Colonic mucosa (tissue), 4 donors: ENCODE results near the gene COL24A1. TPM values are rescaled to one million over a fixed set of nuclear protein-coding genes. Genes with fewer than 3 reads are reported as not detected.

ENCODE experiments used
- DNase-seq: peaks from one replicate; pipeline ENCODE4 v3.0.0-alpha.2; 2020
- H3K27ac ChIP-seq: fragments of 200-600 bp; one replicate; pipeline ENCODE4 v1.8.0; 2021
- H3K27me3 ChIP-seq: fragments of 200-600 bp; one replicate; pipeline ENCODE4 v1.8.0; 2021
- H3K36me3 ChIP-seq: fragments of 200-600 bp; one replicate; pipeline ENCODE4 v1.8.0; 2021
- H3K4me1 ChIP-seq: fragments of 200-600 bp; one replicate; pipeline ENCODE4 v1.8.0; 2021; ENCODE audit warnings: mild to moderate bottlenecking
- H3K4me3 ChIP-seq: fragments of 200-600 bp; one replicate; pipeline ENCODE4 v1.8.0; 2021
- H3K9ac ChIP-seq, 2 donors: one replicate each; pipeline ENCODE4 v1.7.0; 2013; ENCODE audit warnings: control low read depth in 2 of 2, low read depth in 2 of 2, low read length in 2 of 2
- H3K9me3 ChIP-seq: fragments of 200-600 bp; one replicate; pipeline ENCODE4 v1.8.0; 2021
- intact Hi-C: fragments of 100-400 bp; cut with DNase I; formaldehyde crosslinking; loops from one replicate; pipeline ENCODE4 v1.14.1; 2022
- total RNA-seq, 2 donors: library from RNA; stranded (reverse); fragmentation: NEBNext Ultra II Directional in 1 of 2; extraction: Animal tissue kit (Norgen Biotek cat#: 25700) in 1 of 2; gene quantifications; one replicate each; pipeline ENCODE4 v1.2.1, GENCODE V29; 2021
- TF ChIP-seq, protein P1 (sequence below): fragments of 200-600 bp; IDR thresholded peaks from one replicate; pipeline ENCODE4 v1.8.0; 2022; ENCODE audit warnings: antibody characterized with exemption, mild to moderate bottlenecking
- donor health status: healthy.
- donor health status: DM: no; HTN: no; CAD: no.
- donor health status: DM: no; HTN: no; CAD: no.

Gene COL24A1
- total RNA-seq, 2 donors from 2014 or later, result 0.02 to 0.40 TPM

DNA sequence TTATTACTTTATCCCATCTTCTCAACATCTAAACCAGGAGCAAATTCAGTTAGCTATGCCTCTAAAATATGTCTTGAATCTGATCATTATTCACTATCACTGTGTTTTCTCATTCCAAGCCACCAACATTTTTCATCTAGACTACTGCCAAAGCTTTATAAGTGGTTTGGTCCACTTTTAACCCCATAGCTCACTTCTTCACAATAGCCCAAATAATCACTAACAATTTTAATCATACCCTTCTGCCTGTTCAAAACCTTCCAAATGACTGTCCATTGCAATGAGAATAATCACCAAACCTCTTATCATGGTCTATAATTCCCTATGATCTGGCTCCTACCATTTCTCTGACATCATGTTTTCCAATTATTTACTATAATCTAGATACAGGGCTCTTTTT, 298.6 kb downstream of the COL24A1 start:
- H3K9ac ChIP-seq, result no peak overlapping the region
- intact Hi-C loops, result no loop called here

DNA sequence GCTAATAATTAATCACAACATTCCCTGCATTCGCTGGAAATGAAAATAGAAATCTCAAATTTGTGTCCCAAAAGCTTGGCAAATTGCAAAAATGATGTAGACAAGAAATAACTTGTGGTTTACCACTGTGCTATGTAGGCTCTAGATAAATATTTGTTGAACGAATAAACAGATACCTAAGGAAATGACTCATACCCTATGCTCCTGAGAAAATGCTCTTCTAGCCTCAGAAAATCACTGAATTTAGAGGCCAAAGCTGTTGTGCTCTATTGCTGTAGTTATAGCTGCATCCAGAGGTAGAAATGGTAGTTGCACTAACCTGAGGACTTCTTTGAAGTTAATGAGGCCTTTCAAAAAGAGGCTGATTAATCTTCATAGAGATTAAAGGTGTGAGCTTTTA, 306.3 kb downstream of the COL24A1 start:
- Histone ChIP-seq H3K27ac (no peak overlapping the region), H3K4me1 (no peaks in the 10 kb centered on the region), H3K36me3 (no peaks in the 10 kb centered on the region), H3K9me3 (no peaks in the 10 kb centered on the region), H3K4me3 (no peak overlapping the region), H3K27me3 (no peaks in the 10 kb centered on the region), H3K9ac (no peak overlapping the region)
- intact Hi-C loops, result no loop called here
- TF ChIP-seq, protein P1, sequence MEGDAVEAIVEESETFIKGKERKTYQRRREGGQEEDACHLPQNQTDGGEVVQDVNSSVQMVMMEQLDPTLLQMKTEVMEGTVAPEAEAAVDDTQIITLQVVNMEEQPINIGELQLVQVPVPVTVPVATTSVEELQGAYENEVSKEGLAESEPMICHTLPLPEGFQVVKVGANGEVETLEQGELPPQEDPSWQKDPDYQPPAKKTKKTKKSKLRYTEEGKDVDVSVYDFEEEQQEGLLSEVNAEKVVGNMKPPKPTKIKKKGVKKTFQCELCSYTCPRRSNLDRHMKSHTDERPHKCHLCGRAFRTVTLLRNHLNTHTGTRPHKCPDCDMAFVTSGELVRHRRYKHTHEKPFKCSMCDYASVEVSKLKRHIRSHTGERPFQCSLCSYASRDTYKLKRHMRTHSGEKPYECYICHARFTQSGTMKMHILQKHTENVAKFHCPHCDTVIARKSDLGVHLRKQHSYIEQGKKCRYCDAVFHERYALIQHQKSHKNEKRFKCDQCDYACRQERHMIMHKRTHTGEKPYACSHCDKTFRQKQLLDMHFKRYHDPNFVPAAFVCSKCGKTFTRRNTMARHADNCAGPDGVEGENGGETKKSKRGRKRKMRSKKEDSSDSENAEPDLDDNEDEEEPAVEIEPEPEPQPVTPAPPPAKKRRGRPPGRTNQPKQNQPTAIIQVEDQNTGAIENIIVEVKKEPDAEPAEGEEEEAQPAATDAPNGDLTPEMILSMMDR, result no peak
- no peak for DNase-seq

More for the DNA sequence above, 298.6 kb downstream of the COL24A1 start:
- Histone ChIP-seq H3K4me1 (no peaks in the 10 kb centered on the region), H3K4me3 (no peak overlapping the region), H3K9me3 (no peaks in the 10 kb centered on the region), H3K27me3 (no peaks in the 10 kb centered on the region), H3K36me3 (no peaks in the 10 kb centered on the region), H3K27ac (no peak overlapping the region)
- TF ChIP-seq, protein P1, result no peak
- DNase-seq, result no peak

DNA sequence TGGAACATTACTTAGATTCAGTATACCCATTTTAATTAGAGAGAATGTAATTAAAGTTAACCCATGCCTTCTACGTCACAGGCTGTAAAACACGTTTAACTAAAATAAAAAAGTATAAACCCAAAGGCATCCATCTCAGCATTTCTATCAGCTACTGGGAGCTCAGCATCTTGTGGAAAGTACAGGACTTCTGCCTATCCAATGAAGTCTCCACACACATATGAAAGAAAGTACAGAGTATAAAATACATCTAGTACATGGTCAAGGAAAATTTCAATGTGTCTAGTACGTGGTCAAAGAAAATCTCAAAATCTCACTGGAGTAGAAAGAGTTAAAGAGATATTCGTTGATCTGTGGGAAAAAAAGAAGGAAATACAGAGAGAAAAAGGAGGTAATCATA, 306.9 kb downstream of the COL24A1 start:
- H3K36me3 ChIP-seq, result no peaks in the 10 kb centered on the region
- no peak overlapping the region for H3K27ac ChIP-seq
- H3K9me3 ChIP-seq, result no peaks in the 10 kb centered on the region
- no peak overlapping the region for H3K4me3 ChIP-seq
- DNase-seq, result no peak
- H3K4me1 ChIP-seq, result no peaks in the 10 kb centered on the region
- intact Hi-C loops, result no loop called here
- H3K27me3 ChIP-seq, result no peaks in the 10 kb centered on the region
- H3K9ac ChIP-seq, result no peak overlapping the region
- TF ChIP-seq, protein P1, result no peak

DNA sequence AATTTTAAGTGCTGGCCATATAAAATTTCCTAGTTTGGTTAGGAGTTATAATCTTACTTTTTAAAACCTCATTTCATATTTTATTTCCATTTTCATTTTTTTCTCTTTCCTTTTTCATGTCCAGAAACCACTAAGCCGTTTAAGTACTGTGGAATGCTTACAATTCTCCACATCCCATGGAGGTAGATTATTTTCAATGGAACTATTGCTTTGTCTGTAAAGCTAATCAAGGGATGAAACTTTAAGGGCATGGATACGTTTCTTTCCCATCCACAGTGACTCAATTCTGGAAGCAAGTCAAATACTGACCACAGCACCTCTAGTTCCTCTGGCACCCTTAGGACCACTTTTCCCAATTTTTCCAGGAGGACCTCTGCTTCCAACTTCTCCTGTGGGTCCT, 309.2 kb downstream of the COL24A1 start:
- intact Hi-C loops, result no loop called here
- Histone ChIP-seq H3K27me3 (no peaks in the 10 kb centered on the region), H3K27ac (no peak overlapping the region), H3K4me1 (no peaks in the 10 kb centered on the region), H3K9ac (no peak overlapping the region), H3K9me3 (no peaks in the 10 kb centered on the region), H3K4me3 (no peak overlapping the region), H3K36me3 (no peaks in the 10 kb centered on the region)
- no peak for DNase-seq
- TF ChIP-seq, protein P1, result no peak

DNA sequence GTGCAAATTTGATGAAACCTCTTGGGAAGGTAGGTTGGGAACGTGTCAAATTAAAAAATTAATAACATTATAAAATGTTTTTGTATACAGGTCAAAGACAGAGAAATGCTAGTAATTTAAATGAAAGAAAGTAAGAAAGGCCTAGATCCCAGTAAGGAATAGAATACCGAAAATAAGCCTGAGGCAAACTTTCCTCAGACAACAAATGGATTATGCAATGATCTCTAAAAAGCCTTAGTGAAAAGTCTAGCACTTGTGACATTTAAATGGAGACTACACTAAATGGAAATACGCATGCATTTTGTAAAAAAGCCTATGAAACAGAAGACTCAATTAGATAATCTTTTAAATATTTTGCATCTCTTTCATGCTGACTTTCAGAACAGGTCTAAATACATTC, 309.9 kb downstream of the COL24A1 start:
- Histone ChIP-seq H3K36me3 (no peaks in the 10 kb centered on the region), H3K27ac (no peak overlapping the region), H3K4me1 (no peaks in the 10 kb centered on the region), H3K4me3 (no peak overlapping the region), H3K27me3 (no peaks in the 10 kb centered on the region), H3K9me3 (no peaks in the 10 kb centered on the region), H3K9ac (no peak overlapping the region)
- intact Hi-C loops, result no loop called here
- no peak for DNase-seq
- TF ChIP-seq, protein P1, result no peak

DNA sequence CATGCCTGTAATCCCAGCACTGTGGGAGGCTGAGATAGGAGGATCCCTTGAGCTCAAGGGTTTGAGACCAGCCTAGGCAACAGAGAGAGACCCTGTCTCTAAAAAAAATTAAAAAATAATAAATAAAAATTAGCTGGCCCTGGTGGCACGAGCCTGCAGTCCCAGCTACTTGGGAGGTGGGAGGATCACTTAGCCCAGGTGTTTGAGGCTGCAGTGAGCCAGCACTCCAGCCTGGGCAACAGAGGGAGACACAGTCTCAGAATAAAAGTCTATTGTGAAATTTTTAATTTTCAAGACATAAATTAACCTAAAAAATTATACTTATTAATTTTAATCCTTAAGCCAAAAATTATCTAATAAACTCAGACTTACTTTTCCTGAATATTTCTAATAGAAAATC, 317.1 kb downstream of the COL24A1 start:
- H3K9me3 ChIP-seq, result no peaks in the 10 kb centered on the region
- H3K4me1 ChIP-seq, result no peaks in the 10 kb centered on the region
- no peaks in the 10 kb centered on the region for H3K27me3 ChIP-seq
- H3K9ac ChIP-seq, result no peak overlapping the region
- no peak for DNase-seq
- intact Hi-C loops, result no loop called here
- H3K36me3 ChIP-seq, result no peaks in the 10 kb centered on the region
- H3K27ac ChIP-seq, result no peak overlapping the region
- TF ChIP-seq, protein P1, result no peak
- H3K4me3 ChIP-seq, result no peak overlapping the region
